ENCODE measurements around the gene TMEM163.

DNA sequence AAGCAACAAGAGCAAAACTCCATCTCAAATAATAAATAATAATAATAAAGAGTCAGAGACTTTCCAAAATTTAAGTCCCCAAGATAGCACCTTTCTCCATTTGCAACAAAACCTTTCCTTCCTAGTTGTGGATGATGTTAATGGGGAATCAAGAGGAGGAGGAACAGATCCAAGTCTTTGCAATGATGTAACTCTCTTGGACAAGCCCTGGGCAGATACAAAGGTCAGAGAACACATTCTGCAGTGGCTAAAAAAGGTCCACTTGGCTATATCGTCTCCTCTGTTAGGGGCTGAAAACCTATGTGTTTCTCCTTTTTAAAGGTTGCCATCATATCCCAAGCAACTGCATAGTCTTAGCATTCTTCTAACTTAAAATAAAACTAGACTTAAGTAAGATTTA is 151.1 kb downstream of the TMEM163 start:
- TF ChIP-seq, protein P1, sequence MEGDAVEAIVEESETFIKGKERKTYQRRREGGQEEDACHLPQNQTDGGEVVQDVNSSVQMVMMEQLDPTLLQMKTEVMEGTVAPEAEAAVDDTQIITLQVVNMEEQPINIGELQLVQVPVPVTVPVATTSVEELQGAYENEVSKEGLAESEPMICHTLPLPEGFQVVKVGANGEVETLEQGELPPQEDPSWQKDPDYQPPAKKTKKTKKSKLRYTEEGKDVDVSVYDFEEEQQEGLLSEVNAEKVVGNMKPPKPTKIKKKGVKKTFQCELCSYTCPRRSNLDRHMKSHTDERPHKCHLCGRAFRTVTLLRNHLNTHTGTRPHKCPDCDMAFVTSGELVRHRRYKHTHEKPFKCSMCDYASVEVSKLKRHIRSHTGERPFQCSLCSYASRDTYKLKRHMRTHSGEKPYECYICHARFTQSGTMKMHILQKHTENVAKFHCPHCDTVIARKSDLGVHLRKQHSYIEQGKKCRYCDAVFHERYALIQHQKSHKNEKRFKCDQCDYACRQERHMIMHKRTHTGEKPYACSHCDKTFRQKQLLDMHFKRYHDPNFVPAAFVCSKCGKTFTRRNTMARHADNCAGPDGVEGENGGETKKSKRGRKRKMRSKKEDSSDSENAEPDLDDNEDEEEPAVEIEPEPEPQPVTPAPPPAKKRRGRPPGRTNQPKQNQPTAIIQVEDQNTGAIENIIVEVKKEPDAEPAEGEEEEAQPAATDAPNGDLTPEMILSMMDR (IDR thresholded peaks at IDR 0.05; ENCODE audit: insufficient read depth, low read depth, low read length): no peak
- no peak for TF ChIP-seq EZH2 (IDR thresholded peaks at IDR 0.05; ENCODE audit: insufficient read depth, low read length)

All from astrocyte (in vitro differentiated cells and primary cell).